OCI-LY1 (cell line): ENCODE data around the gene PATE2.

Experiments
- H2AFZ ChIP-seq: fragments of 200-600 bp; sonication (generic), shearing (Covaris generic); 2 replicates; pipeline ENCODE4 v1.6.0; 2014; ENCODE audit warnings: antibody characterized with exemption, mild to moderate bottlenecking, low read length
- H3F3A ChIP-seq: fragments of 200-600 bp; sonication (generic), shearing (Covaris generic); 2 replicates; pipeline ENCODE4 v1.6.0; 2014; ENCODE audit warnings: mild to moderate bottlenecking, antibody characterized with exemption, low read length, moderate library complexity; ENCODE audit not compliant: insufficient read depth
- H3K27ac ChIP-seq: fragments of 200-600 bp; sonication (generic); 2 replicates; pipeline ENCODE4 v1.5.1; 2014; ENCODE audit warnings: low read length, mixed run types, mild to moderate bottlenecking, low read depth; ENCODE audit not compliant: poor library complexity, severe bottlenecking
- H3K27me3 ChIP-seq: fragments of 200-600 bp; sonication (generic); 2 replicates; pipeline ENCODE4 v1.6.0; 2014; ENCODE audit warnings: antibody characterized with exemption, mild to moderate bottlenecking, low read length, moderate library complexity; ENCODE audit not compliant: insufficient read depth
- H3K36me3 ChIP-seq: fragments of 200-600 bp; sonication (generic); 2 replicates; pipeline ENCODE4 v1.6.1; 2014; ENCODE audit warnings: mild to moderate bottlenecking, antibody characterized with exemption, low read length, moderate library complexity, mixed read lengths; ENCODE audit not compliant: insufficient read depth
- H3K4me1 ChIP-seq: fragments of 200-600 bp; sonication (generic); 2 replicates; pipeline ENCODE4 v1.5.1; 2014; ENCODE audit warnings: mild to moderate bottlenecking, low read length, moderate library complexity; ENCODE audit not compliant: insufficient read depth, severe bottlenecking
- H3K4me2 ChIP-seq: fragments of 200-600 bp; sonication (generic), shearing (Covaris generic); 2 replicates; pipeline ENCODE4 v1.6.1; 2014; ENCODE audit warnings: low read length
- H3K4me3 ChIP-seq: fragments of 200-600 bp; sonication (generic); 2 replicates; pipeline ENCODE4 v1.5.1; 2014; ENCODE audit warnings: low read length, low read depth, mild to moderate bottlenecking, mixed read lengths; ENCODE audit not compliant: poor library complexity, severe bottlenecking
- H3K79me2 ChIP-seq: fragments of 200-600 bp; shearing (Covaris generic); 2 replicates; pipeline ENCODE4 v1.6.1; 2016; ENCODE audit warnings: mixed run types, low read length, mixed read lengths; ENCODE audit not compliant: insufficient read depth
- H3K9ac ChIP-seq: fragments of 200-600 bp; sonication (generic), shearing (Covaris generic); 2 replicates; pipeline ENCODE4 v1.6.1; 2014; ENCODE audit warnings: mild to moderate bottlenecking, low read length, mixed read lengths
- H3K9me2 ChIP-seq: fragments of 200-600 bp; sonication (generic), shearing (Covaris generic); 2 replicates; pipeline ENCODE4 v1.6.1; 2014; ENCODE audit warnings: low read depth, mild to moderate bottlenecking, low read length, mixed read lengths
- H3K9me3 ChIP-seq: fragments of 200-600 bp; shearing (Covaris generic); 2 replicates; pipeline ENCODE4 v1.6.1; 2014; ENCODE audit warnings: low read length, mixed read lengths
- H4K20me1 ChIP-seq: fragments of 200-600 bp; sonication (generic), shearing (Covaris generic); 2 replicates; pipeline ENCODE4 v1.6.0; 2016; ENCODE audit warnings: mild to moderate bottlenecking, low read length; ENCODE audit not compliant: insufficient read depth
- EZH2 ChIP-seq: fragments of 200-600 bp; sonication (generic), shearing (Covaris generic); IDR thresholded peaks from 2 replicates; pipeline ENCODE4 v1.8.0; 2017; ENCODE audit warnings: borderline replicate concordance, mixed run types, mild to moderate bottlenecking, antibody characterized with exemption, low read length, moderate library complexity, mixed read lengths
- TF ChIP-seq, protein P1 (sequence below): fragments of 200-600 bp; sonication (generic), shearing (Covaris generic); IDR thresholded peaks from 2 replicates; pipeline ENCODE4 v1.5.1; 2017; ENCODE audit warnings: mild to moderate bottlenecking, antibody characterized with exemption, low read length, moderate library complexity, mixed read lengths

Gene PATE2

DNA sequence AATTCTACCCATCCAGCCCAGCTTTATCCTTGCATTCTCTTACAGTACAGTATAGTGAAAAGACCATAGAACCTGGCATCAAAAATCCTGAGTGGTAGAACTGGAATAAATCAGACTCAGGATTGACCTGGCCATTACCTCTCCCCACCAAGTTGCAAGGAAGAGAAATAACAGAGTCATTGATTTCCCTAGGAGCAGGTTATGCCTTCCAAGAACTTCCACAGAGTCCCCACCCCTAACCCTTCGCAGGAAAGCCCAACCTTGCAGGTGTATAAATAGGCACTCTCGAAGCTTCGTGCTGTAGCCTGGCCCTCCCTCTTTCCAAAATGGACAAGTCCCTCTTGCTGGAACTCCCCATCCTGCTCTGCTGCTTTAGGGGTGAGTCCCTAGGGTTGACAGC lies 32.6 kb downstream of the PATE2 start, which contains the start of gene PATE1:
Gene PATE1 (plus strand): TSS at position 301 of the 400 bp plus-strand sequence. CDS start 26 bp downstream, at position 327.
- H3K9ac ChIP-seq: no peak within 1 kb of the TSS
- no peak within 1 kb of the TSS for H2AFZ ChIP-seq
- no peaks in the 10 kb centered on the region for H3K27me3 ChIP-seq
- H4K20me1 ChIP-seq: no peaks in the 10 kb centered on the region
- no peaks in the 10 kb centered on the region for H3K36me3 ChIP-seq
- H3K9me3 ChIP-seq: no peaks in the 10 kb centered on the region
- H3K4me3 ChIP-seq: no peak within 1 kb of the TSS
- H3K4me1 ChIP-seq: no peaks in the 10 kb centered on the region
- H3K4me2 ChIP-seq: no peak within 1 kb of the TSS
- H3K79me2 ChIP-seq: no peaks in the 10 kb centered on the region
- TF ChIP-seq, protein P1, sequence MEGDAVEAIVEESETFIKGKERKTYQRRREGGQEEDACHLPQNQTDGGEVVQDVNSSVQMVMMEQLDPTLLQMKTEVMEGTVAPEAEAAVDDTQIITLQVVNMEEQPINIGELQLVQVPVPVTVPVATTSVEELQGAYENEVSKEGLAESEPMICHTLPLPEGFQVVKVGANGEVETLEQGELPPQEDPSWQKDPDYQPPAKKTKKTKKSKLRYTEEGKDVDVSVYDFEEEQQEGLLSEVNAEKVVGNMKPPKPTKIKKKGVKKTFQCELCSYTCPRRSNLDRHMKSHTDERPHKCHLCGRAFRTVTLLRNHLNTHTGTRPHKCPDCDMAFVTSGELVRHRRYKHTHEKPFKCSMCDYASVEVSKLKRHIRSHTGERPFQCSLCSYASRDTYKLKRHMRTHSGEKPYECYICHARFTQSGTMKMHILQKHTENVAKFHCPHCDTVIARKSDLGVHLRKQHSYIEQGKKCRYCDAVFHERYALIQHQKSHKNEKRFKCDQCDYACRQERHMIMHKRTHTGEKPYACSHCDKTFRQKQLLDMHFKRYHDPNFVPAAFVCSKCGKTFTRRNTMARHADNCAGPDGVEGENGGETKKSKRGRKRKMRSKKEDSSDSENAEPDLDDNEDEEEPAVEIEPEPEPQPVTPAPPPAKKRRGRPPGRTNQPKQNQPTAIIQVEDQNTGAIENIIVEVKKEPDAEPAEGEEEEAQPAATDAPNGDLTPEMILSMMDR: no peak
- TF ChIP-seq EZH2: no peak
- no peaks in the 10 kb centered on the region for H3F3A ChIP-seq
- no peaks in the 10 kb centered on the region for H3K9me2 ChIP-seq
- H3K27ac ChIP-seq: no peak within 1 kb of the TSS

DNA sequence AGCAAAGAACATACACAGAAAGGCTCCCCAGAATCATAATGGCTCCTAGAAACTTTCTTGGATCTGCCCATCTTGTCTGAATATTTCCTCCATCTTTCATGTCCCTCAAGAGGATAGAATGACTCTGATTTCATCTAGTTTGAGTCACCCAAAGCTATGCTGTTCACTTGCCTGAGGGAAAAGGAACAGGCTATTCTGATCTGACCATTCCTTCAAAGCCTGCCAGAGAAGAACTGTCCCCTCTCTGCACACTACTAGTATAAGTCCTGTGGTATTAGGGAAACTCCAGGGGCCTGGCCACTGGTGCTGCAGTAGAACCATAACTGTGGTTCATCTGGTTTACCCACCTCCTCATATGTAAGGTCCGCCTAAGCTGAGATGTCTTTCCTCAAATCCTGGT lies 34.9 kb downstream of the PATE2 start:
- Histone ChIP-seq H3K4me3 (no peak overlapping the region), H3K36me3 (no peaks in the 10 kb centered on the region), H3K4me1 (no peaks in the 10 kb centered on the region), H3K9me2 (no peaks in the 10 kb centered on the region), H3K27ac (no peak overlapping the region), H3F3A (no peaks in the 10 kb centered on the region), H3K9me3 (no peaks in the 10 kb centered on the region), H3K9ac (no peak overlapping the region), H3K4me2 (no peak overlapping the region), H4K20me1 (no peaks in the 10 kb centered on the region), H2AFZ (no peak overlapping the region), H3K27me3 (no peaks in the 10 kb centered on the region), H3K79me2 (no peaks in the 10 kb centered on the region)
- TF ChIP-seq, protein P1: no peak
- no peak for TF ChIP-seq EZH2

DNA sequence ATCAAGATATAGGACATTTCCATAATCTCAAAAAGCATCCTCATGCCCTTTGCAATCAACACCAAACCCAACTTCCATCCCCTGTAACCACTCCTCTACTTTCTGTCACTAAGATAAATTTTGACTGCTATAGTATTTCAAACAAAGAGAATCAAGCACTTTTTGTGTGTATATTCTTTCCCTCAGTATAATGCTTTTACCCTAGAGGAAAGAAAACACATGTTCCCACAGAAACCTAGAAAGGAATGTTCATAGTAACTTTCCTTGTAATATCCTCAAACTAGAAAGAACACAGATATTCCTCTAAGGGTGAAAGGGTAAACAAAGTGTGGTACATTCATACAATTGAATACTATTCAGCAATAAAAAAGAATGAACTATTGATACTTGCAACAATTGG lies 38.0 kb downstream of the PATE2 start:
- H3K27me3 ChIP-seq: no peaks in the 10 kb centered on the region
- no peaks in the 10 kb centered on the region for H4K20me1 ChIP-seq
- no peaks in the 10 kb centered on the region for H3K4me1 ChIP-seq
- H3K36me3 ChIP-seq: no peaks in the 10 kb centered on the region
- no peak overlapping the region for H3K4me2 ChIP-seq
- no peak for TF ChIP-seq EZH2
- TF ChIP-seq, protein P1: no peak
- no peaks in the 10 kb centered on the region for H3K9me2 ChIP-seq
- no peaks in the 10 kb centered on the region for H3F3A ChIP-seq
- H3K9me3 ChIP-seq: no peaks in the 10 kb centered on the region
- no peak overlapping the region for H3K9ac ChIP-seq
- H3K4me3 ChIP-seq: no peak overlapping the region
- H3K79me2 ChIP-seq: no peaks in the 10 kb centered on the region
- H3K27ac ChIP-seq: no peak overlapping the region
- no peak overlapping the region for H2AFZ ChIP-seq
